ENCODE data around the gene MTUS2.

The MTUS2 gene

GRCh38 chr13:28859717-28860116, 39.6 kb downstream of the MTUS2 start:
- DNase-seq = no peak

GRCh38 chr13:28864544-28864943, 44.4 kb downstream of the MTUS2 start:
- no peak for DNase-seq

- no peak for DNase-seq
Observed at GRCh38 chr13:28865149-28865744, 45.1 kb downstream of the MTUS2 start.

- DNase-seq = no peak
Observed at GRCh38 chr13:28865951-28866350, 45.8 kb downstream of the MTUS2 start.

- DNase-seq = no peak
Observed at GRCh38 chr13:28866932-28867331, 46.8 kb downstream of the MTUS2 start.

GRCh38 chr13:28867564-28867963, 47.4 kb downstream of the MTUS2 start:
- DNase-seq = no peak

- DNase-seq = no peak
Observed at GRCh38 chr13:28872427-28873176, 52.5 kb downstream of the MTUS2 start.

- DNase-seq = no peak
Observed at GRCh38 chr13:28875846-28876615, 55.9 kb downstream of the MTUS2 start.

- DNase-seq = no peak
Observed at GRCh38 chr13:28877408-28877807, 57.3 kb downstream of the MTUS2 start.

GRCh38 chr13:28885181-28885580, 65.0 kb downstream of the MTUS2 start:
- no peak for DNase-seq

GRCh38 chr13:28889086-28889732, 69.1 kb downstream of the MTUS2 start:
- DNase-seq = no peak

- no peak for DNase-seq
Observed at GRCh38 chr13:28890712-28891111, 70.6 kb downstream of the MTUS2 start.

- DNase-seq = no peak
Observed at GRCh38 chr13:28918030-28918429, 97.9 kb downstream of the MTUS2 start.

- DNase-seq = no peak
Observed at GRCh38 chr13:28922341-28922740, 102.2 kb downstream of the MTUS2 start.

GRCh38 chr13:28935104-28935503, 115.0 kb downstream of the MTUS2 start:
- no peak for DNase-seq

- no peak for DNase-seq
Observed at GRCh38 chr13:28942906-28943305, 122.8 kb downstream of the MTUS2 start.

GRCh38 chr13:28953714-28954418, 133.7 kb downstream of the MTUS2 start:
- no peak for DNase-seq

GRCh38 chr13:28954419-28954725, 134.2 kb downstream of the MTUS2 start:
- DNase-seq = no peak

- DNase-seq = no peak
Observed at GRCh38 chr13:28954810-28955209, 134.7 kb downstream of the MTUS2 start.

GRCh38 chr13:28955264-28955966, 135.3 kb downstream of the MTUS2 start:
- no peak for DNase-seq

GRCh38 chr13:28958018-28958417, 137.9 kb downstream of the MTUS2 start:
- no peak for DNase-seq

GRCh38 chr13:28958441-28958840, 138.3 kb downstream of the MTUS2 start:
- no peak for DNase-seq
